Measurements from ENCODE around the gene NT5C1A. TPM values are rescaled to one million over a fixed set of nuclear protein-coding genes. Genes with fewer than 3 reads are reported as not detected.
A peak's percentile ranks its signal among the peaks of the same experiment; 100 is the strongest.

NT5C1A gene
- total and polyA plus RNA-seq, 2 donors (not counting 1 experiment from before 2014, with no cell fraction given): not detected

DNA sequence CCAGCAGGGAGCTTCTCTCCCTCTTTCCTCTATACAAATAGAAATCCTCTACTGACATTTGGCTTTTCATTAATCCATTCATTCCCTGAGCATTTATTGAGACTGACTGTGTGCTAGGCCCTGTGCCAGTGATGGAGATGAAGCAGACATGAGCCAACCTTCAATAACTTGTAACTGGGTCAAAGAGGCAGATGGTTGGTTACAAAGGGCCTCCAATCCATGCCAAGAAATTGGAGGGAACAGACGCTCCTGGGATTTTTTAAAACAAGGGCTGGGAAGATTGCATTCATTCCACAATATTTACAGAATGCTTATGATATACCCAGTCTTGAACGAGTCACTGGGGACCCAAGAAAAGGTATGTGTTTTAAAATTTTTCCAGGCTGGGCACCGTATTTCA lies 13.2 kb upstream of the NT5C1A start:
- ATAC-seq (ENCODE audit: low read depth) (no peak), DNase-seq (no peak)
- H3K27me3 Mint-ChIP-seq: peaks cover 61% of the 10 kb centered on the region
- 86% methylated on average over 1 of the region's 3 CpGs for WGBS (ENCODE audit: insufficient coverage)
- Histone ChIP-seq H4K20me1 (ENCODE audit: control insufficient read depth, insufficient read depth, low read length, poor library complexity, severe bottlenecking) (no peaks in the 10 kb centered on the region), H3K27ac (ENCODE audit: low read length in 2 of 2) (no peak overlapping the region), H3K4me1 (ENCODE audit: control insufficient read depth in 2 of 2, insufficient read depth in 2 of 2, low read length in 2 of 2) (peaks cover 0 to 4% of the 10 kb centered on the region in 2 donors), H3K79me2 (ENCODE audit: control insufficient read depth, insufficient read depth, low read length) (no peaks in the 10 kb centered on the region), H3K36me3 (replicated peaks in 1 of 2; ENCODE audit: control extremely low read depth in 1 of 2, control insufficient read depth in 1 of 2, extremely low read depth in 1 of 2, insufficient read depth in 2 of 2, low read length in 1 of 2) (no peaks in the 10 kb centered on the region), H3K9me3 (ENCODE audit: control extremely low read depth in 1 of 3, control insufficient read depth in 2 of 3, insufficient read depth in 1 of 3, low read length in 2 of 3) (peaks cover 0 to 3% (median 0%) of the 10 kb centered on the region in 3 donors), H3K27me3 (replicated peaks in 1 of 4; ENCODE audit: control extremely low read depth in 1 of 4, control insufficient read depth in 3 of 4, insufficient read depth in 4 of 4, low read length in 3 of 4) (peaks cover 0 to 69% (median 30%) of the 10 kb centered on the region in 4 experiments), H3K9ac (ENCODE audit: low read length) (no peak overlapping the region), H3K4me3 (ENCODE audit: control extremely low read depth in 1 of 5, extremely low read depth in 1 of 5, insufficient read depth in 1 of 5, low read depth in 2 of 5, low read length in 4 of 5) (no peak overlapping the region), H2AFZ (ENCODE audit: insufficient read depth, low read depth, low read length, poor library complexity, severe bottlenecking) (no peak overlapping the region), H3K4me2 (replicated peaks; ENCODE audit: low read depth, low read length, poor library complexity, severe bottlenecking) (no peak overlapping the region)
- no peaks in the 10 kb centered on the region for H3K9me3 Mint-ChIP-seq (ENCODE audit: insufficient read depth)
- POLR2A ChIA-PET: no interaction called here
- TF ChIP-seq CTCF (IDR thresholded peaks at IDR 0.05) (no peak), EZH2 (IDR thresholded peaks at IDR 0.05; ENCODE audit: borderline replicate concordance, insufficient read depth, low read depth, low read length, poor library complexity, severe bottlenecking) (no peak)
- H3K4me3 Mint-ChIP-seq: peak overlapping the region; percentile 17
- CTCF ChIA-PET: interaction anchor here (0.6 kb wide), 1 partner anchor 79 kb away, joined by 3 read pairs; no protein-coding TSS in a partner anchor
- intact Hi-C loops (cut with micrococcal nuclease): no loop called here
- peaks cover 2% of the 10 kb centered on the region for H3K4me1 Mint-ChIP-seq
- no peak overlapping the region for H3K27ac Mint-ChIP-seq

DNA sequence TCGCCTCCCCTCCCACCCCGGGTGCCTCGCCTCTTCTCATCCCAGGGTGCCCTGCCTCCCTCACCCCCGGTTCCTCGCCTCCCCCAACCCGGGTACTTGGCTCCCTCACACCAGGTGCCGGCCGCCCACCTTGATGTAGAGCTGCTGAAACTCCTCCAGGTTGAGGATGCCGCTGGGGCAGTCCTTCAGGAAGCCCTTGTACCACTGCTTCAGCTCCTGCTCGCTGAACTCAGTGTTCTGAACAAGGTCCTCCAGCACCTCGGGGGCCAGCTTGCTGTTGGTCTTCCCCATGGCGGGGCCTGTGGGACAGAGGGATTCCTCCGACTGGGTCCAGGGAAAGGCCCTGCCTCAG lies 12.4 kb upstream of the NT5C1A start:
- peaks cover 0 to 7% (median 0%) of the 10 kb centered on the region in 3 donors for H3K9me3 ChIP-seq (ENCODE audit: control extremely low read depth in 1 of 3, control insufficient read depth in 2 of 3, insufficient read depth in 1 of 3, low read length in 2 of 3)
- H3K4me3 ChIP-seq (ENCODE audit: control extremely low read depth in 1 of 5, extremely low read depth in 1 of 5, insufficient read depth in 1 of 5, low read depth in 2 of 5, low read length in 4 of 5): no peak overlapping the region
- peaks cover 60% of the 10 kb centered on the region for H3K27me3 Mint-ChIP-seq
- ATAC-seq (ENCODE audit: low read depth): no peak
- H3K9me3 Mint-ChIP-seq (ENCODE audit: insufficient read depth): no peaks in the 10 kb centered on the region
- ChIA-PET POLR2A (no interaction called here), CTCF (no interaction called here)
- no peak for TF ChIP-seq CTCF (IDR thresholded peaks at IDR 0.05)
- TF ChIP-seq EZH2 (IDR thresholded peaks at IDR 0.05; ENCODE audit: borderline replicate concordance, insufficient read depth, low read depth, low read length, poor library complexity, severe bottlenecking): no peak
- H3K4me1 ChIP-seq (ENCODE audit: control insufficient read depth in 2 of 2, insufficient read depth in 2 of 2, low read length in 2 of 2): peaks cover 0 to 4% of the 10 kb centered on the region in 2 donors
- H3K36me3 ChIP-seq (replicated peaks in 1 of 2; ENCODE audit: control extremely low read depth in 1 of 2, control insufficient read depth in 1 of 2, extremely low read depth in 1 of 2, insufficient read depth in 2 of 2, low read length in 1 of 2): no peaks in the 10 kb centered on the region
- H4K20me1 ChIP-seq (ENCODE audit: control insufficient read depth, insufficient read depth, low read length, poor library complexity, severe bottlenecking): no peaks in the 10 kb centered on the region
- DNase-seq: no peak
- no peaks in the 10 kb centered on the region for H3K79me2 ChIP-seq (ENCODE audit: control insufficient read depth, insufficient read depth, low read length)
- H3K27ac ChIP-seq (ENCODE audit: low read length in 2 of 2): no peak overlapping the region
- H3K27me3 ChIP-seq (replicated peaks in 1 of 4; ENCODE audit: control extremely low read depth in 1 of 4, control insufficient read depth in 3 of 4, insufficient read depth in 4 of 4, low read length in 3 of 4): peaks cover 0 to 63% (median 23%) of the 10 kb centered on the region in 4 experiments
- intact Hi-C loops (cut with micrococcal nuclease): no loop called here
- no peak overlapping the region for H3K4me2 ChIP-seq (replicated peaks; ENCODE audit: low read depth, low read length, poor library complexity, severe bottlenecking)
- H3K4me1 Mint-ChIP-seq: peaks cover 2% of the 10 kb centered on the region
- no peak overlapping the region for H3K9ac ChIP-seq (ENCODE audit: low read length)
- no peak overlapping the region for H3K27ac Mint-ChIP-seq
- H3K4me3 Mint-ChIP-seq: no peak overlapping the region
- 60% methylated on average over 13 of the region's 13 CpGs for WGBS (ENCODE audit: insufficient coverage)
- no peak overlapping the region for H2AFZ ChIP-seq (ENCODE audit: insufficient read depth, low read depth, low read length, poor library complexity, severe bottlenecking)
